Measurements from ENCODE around the gene NMNAT2. TPM values are rescaled to one million over a fixed set of nuclear protein-coding genes. Genes with fewer than 3 reads are reported as not detected.

NMNAT2 gene
- total RNA-seq, 1 donor from 2014 or later: 0.62 TPM

DNA sequence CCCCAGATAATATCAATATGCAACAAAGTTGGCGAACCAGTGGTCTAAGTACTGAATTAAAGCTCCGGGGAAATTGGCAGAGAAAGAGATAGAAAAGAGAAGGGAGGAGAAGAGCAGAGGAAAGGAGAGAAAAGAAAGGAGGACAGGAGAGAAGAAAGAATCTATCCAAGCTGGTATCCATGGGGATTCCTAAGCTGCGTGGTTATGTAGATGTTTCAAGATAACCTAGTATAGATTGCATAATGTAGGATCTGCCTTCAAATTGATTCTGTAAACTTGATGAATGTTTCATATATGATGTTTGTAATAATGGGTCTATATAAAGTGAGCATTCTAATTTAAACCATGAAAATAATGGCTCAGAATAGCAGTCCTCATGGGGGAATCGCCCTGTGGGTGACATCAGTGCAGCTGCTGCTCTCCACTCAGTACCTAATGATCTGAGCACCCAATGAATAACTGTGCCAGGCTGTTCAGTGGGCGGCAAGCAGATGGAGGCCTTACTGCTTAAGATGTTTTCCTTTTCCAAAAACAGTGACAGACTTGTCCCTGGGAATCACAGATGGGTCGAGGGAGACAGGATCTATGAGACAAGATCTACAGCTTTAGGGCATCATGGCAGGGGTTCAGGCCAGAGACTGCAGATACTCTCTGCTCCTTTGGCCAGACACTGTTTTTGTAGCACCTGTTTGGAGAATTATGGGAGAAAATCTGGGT, 154.1 kb downstream of the NMNAT2 start:
- Histone ChIP-seq H3K9me3 (no peaks in the 10 kb centered on the region), H3K27ac (no peak overlapping the region), H3K27me3 (ENCODE audit: low read depth) (no peaks in the 10 kb centered on the region), H3K36me3 (no peaks in the 10 kb centered on the region), H3K4me3 (no peak overlapping the region), H3K4me1 (no peaks in the 10 kb centered on the region)
- intact Hi-C loops (cut with DNase I): no loop called here
- DNase-seq (no peak), ATAC-seq (no peak)
- TF ChIP-seq CTCF (IDR thresholded peaks at IDR 0.05): no peak

DNA sequence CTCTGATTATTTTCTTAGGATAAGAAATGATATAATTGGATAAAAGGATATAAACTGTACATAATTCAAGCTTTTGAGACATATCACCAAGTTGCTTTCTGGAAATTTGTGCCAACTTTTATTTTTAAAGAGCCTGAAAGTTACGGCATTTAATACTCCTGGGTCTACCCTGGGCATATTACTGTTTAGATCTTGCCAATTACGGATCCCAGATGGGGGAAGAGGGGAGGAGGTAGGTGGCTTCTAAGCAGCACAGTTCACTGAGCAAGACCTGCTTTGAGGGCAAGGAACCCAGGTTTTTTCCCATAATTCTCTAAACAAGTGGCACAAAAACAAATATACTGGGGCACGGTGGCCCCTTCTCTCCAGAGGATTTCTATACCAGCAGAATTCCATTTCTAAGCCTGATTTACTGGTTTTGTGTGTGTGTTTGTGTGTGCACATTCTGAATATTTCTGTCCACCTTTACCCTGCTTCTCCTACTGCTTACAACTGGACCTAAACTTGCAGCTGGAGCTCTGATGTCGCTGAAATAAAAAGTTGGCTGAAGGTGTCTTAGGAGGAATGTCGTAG, 155.5 kb downstream of the NMNAT2 start:
- DNase-seq (no peak), ATAC-seq (no peak)
- H3K4me3 ChIP-seq: no peak overlapping the region
- intact Hi-C loops (cut with DNase I): no loop called here
- H3K36me3 ChIP-seq: no peaks in the 10 kb centered on the region
- no peak overlapping the region for H3K27ac ChIP-seq
- no peak for TF ChIP-seq CTCF (IDR thresholded peaks at IDR 0.05)
- no peaks in the 10 kb centered on the region for H3K27me3 ChIP-seq (ENCODE audit: low read depth)
- H3K9me3 ChIP-seq: no peaks in the 10 kb centered on the region
- H3K4me1 ChIP-seq: no peaks in the 10 kb centered on the region

DNA sequence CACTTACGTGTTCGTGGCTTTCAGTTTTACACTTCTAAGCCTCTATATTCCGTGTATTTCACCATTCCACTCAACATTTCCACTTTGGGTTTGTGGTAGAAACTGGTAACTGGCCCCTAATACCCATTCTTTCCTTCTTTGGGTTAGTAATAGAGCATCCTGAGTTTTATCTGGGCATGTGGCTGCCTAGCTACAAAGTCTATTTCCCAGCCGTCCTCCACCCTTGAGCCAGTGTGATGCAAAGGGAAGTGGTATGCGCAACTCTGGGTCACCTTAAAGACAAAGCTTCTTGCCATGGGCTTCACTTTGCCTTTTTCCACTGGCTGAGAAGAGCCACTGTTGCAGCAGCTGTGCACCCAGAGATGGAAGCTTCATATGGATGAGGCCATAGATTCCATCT, 158.3 kb downstream of the NMNAT2 start:
- DNase-seq (no peak), ATAC-seq (no peak)
- no peaks in the 10 kb centered on the region for H3K36me3 ChIP-seq
- no peak overlapping the region for H3K4me3 ChIP-seq
- no peak for TF ChIP-seq CTCF (IDR thresholded peaks at IDR 0.05)
- H3K27me3 ChIP-seq (ENCODE audit: low read depth): no peaks in the 10 kb centered on the region
- H3K4me1 ChIP-seq: no peaks in the 10 kb centered on the region
- peaks cover 3% of the 10 kb centered on the region for H3K9me3 ChIP-seq
- no peak overlapping the region for H3K27ac ChIP-seq
- intact Hi-C loops (cut with DNase I): no loop called here

- ATAC-seq (no peak), DNase-seq (no peak)
- no peaks in the 10 kb centered on the region for H3K36me3 ChIP-seq
- H3K4me1 ChIP-seq: no peaks in the 10 kb centered on the region
- H3K9me3 ChIP-seq: peaks cover 3% of the 10 kb centered on the region
- no peak for TF ChIP-seq CTCF (IDR thresholded peaks at IDR 0.05)
- no peak overlapping the region for H3K4me3 ChIP-seq
- no peaks in the 10 kb centered on the region for H3K27me3 ChIP-seq (ENCODE audit: low read depth)
- intact Hi-C loops (cut with DNase I): no loop called here
- no peak overlapping the region for H3K27ac ChIP-seq
These were observed 163.1 kb downstream of the NMNAT2 start for GRCh38 chr1:183255073-183255472.

DNA sequence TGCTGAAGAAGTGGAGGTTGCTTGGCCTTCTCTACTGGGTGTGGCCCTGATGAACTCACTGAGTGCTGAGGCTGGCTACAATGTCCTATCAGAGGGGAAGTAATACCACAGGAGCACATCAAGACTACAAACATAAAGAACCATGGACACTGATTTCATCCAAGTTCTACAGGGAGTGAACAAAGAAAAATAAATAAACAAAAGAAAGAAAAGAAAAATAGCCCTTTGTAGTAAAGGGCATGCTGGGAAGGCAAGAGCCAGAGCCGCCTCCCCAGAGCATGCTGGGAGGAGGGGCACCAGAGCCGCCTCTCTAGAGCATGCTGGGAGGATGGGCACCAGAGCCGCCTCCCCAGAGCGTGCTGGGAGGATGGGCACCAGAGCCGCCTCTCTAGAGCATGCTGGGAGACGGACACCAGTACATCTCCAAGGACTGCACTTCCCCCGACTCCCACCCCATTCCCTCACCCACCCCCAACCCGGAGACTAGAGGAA, 166.2 kb downstream of the NMNAT2 start:
- Histone ChIP-seq H3K9me3 (peaks cover 3% of the 10 kb centered on the region), H3K4me1 (no peaks in the 10 kb centered on the region), H3K27ac (no peak overlapping the region), H3K4me3 (no peak overlapping the region), H3K27me3 (ENCODE audit: low read depth) (no peaks in the 10 kb centered on the region), H3K36me3 (no peaks in the 10 kb centered on the region)
- DNase-seq (no peak), ATAC-seq (no peak)
- no peak for TF ChIP-seq CTCF (IDR thresholded peaks at IDR 0.05)
- intact Hi-C loops (cut with DNase I): no loop called here

Measured in lower lobe of right lung (tissue), 2 donors.